IPS-11a (cell line): ENCODE data around the gene RHBDL2.
"Not testable (repeated sequence)": the region's sequence is repeated elsewhere in the genome, so short reads cannot be mapped to it uniquely, and the experiment has no call there.

Experiments used
- H3K4me3 ChIP-seq: one replicate; pipeline ENCODE4 v1.5.1; 2013; ENCODE audit warnings: low read depth, low read length, control low read depth

Gene RHBDL2

DNA sequence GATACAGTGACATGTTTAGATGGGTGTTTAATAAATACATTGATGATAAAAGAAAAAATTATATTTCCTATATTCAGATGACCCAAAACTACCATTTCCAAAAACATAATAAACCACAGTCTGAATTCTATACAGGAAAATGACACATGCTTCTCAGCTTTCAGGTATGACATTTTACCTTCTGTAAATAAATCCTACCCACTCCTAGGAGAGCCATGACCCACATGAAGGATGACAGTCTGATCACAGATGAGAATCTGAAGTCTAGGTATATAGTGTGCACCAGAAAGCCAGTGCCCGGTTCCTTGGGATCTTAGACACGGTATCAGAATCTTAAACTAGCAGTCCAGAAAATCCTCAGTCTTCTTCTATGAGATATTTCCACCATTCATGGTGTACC, 56.5 kb downstream of the RHBDL2 start:
- no peak overlapping the region for H3K4me3 ChIP-seq

DNA sequence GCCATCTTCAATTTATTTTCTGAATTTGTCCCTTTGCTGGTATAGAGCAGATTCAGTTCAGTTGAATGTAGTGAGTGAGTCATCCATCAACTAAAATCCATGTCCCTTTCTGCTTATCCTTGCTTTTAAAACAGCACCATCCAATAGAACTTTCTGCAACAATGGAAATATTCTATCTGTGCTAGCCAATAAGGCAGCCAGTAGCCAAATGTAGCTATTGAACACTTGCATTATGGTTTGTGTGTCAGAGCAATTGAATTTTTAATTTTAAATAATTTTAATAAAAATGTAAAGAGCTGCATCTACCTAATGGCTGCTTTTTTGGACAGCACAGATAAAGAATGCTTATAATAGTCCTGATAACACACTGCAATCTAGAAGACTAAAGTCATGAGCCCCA, 60.1 kb downstream of the RHBDL2 start, which contains the start of gene GJA9:
Gene GJA9 (minus strand): TSS at position 101 of the 400 bp plus-strand sequence. CDS start 5,489 bp downstream, outside the sequence.
- no peak within 1 kb of the TSS for H3K4me3 ChIP-seq

DNA sequence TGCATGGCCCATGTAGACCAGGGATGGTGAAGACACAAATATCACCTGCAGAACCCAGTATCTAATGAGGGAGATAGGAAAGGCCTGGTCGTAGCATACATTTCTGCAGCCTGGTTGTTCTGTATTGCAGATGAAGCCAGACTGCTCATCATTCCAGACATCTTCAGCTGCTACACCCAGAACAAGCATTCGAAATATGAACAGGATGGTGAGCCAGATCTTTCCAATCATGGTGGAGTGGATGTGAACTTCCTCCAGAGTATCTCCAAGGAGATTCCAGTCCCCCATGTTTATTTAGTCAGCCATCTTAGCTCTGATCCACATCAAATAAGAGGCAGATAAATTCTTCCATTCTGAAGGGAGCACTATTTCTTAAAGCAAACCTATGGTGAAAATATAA, 65.8 kb downstream of the RHBDL2 start:
- H3K4me3 ChIP-seq, result no peak overlapping the region

DNA sequence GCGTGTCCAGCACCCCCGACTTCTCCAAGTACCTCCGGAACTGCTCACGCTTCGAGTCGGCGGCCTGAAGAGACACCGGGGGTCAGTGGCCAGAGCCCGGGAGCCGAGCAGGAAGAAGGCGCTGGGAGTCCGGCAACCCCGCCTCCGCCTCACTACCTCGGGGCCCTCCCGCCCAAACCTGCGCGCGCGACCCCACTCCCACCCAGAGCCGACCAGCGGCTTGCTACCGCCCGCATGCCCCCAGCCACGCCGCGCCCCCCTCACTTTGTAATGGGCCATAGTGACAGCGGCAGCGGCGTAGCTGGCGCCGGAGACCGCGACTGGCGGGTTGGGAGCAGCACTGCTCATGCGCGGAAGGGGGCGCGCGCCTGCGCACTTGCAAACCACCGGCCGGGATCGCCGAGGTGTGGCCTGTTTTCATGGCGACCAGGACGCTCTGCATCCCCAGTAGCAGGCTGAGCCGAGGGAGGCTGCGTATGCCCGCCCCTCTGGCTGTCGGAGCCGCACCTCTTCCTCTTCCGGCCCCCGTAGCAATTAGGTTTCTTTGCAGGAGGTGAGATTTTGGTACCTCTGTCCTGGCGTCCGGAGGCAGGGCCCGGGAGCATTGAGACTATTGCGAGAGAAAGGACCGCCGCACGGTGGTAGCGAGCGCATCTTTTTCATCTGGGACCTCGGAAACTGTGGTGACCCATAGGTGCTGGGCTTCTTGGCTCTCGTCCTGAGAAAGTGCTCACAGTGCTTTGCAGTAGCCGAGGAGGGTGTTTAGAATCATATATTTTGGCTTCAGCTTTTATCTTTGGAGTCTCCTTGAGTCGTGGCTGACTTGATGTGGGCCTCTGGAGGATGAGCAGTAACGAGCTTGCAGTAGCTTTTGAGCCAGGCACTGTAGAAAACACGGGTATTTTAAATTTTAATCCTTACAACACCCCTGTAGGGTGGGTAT, 68.3 kb downstream of the RHBDL2 start, which contains the start of gene MYCBP:
Gene MYCBP (minus strand): TSS at position 322 of the 943 bp plus-strand sequence. CDS start 43 bp downstream, at position 279.
- peak within 1 kb of the TSS; percentile 76 for H3K4me3 ChIP-seq

DNA sequence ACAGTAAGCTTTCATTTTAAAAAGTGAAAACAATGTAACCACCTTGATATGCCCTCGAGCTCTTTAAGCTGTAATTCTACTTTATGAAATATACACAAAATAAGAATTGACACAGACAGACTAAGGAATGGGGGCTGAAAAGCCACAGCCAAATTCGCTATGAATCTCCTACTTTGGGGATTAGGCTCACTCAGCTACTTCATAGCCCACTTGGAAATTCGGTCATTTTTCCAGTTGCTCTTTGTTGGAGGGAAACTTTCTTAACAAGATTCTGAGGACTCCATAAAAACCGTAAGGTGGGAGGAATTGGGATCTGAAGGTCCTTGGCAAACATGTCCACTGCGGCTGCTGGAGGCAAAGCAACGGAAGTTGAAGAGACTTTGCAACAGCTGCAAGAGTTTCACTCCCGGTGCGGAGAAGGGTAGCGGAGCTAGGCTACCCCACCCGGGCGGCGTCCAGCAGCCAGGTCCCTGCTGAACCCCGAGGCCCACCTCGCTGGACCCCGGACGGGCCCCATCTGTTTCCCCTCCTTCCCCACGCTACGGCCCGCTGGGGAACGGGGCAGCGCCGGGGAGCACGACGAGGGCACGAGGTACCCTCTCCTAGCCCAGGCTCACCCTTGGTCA, 69.1 kb downstream of the RHBDL2 start:
- H3K4me3 ChIP-seq, result peak overlapping the region; percentile 76

DNA sequence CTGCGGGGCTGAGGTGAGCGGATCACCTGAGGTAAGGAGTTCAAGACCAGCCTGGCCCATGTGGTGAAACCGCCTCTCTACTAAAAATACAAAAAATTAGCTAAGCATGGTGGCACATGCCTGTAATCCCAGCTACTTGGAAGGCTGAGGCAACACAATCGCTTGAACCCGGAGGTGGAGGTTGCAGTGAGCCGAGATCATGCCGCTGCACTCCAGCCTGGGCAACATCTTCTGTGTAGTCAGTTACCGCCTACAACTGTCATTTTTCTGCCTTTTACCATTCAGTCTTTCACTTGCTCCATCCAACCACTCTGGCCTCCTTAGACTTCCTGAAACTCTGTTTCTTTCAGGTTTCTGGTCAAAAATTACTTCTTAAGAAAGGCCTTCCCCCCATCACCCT, 70.6 kb downstream of the RHBDL2 start:
- no peak overlapping the region for H3K4me3 ChIP-seq

DNA sequence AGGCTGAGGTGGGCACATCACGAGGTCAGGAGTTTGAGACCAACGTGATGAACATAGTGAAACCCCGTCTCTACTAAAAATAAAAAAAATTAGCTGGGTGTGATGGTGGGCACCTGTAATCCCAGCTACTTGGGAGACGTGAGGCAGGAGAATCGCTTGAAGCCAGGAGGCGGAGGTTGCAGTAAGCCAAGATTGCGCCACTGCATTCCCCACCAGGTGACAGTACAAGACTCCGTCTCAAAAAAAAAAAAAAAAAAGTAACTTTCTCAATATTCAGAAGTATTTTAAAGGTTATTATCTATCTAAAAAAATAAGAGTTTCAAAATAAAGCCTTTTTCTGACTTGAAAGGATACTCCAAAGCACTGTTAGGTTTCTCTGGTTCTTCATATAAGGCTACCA, 74.4 kb downstream of the RHBDL2 start:
- no peak overlapping the region for H3K4me3 ChIP-seq

DNA sequence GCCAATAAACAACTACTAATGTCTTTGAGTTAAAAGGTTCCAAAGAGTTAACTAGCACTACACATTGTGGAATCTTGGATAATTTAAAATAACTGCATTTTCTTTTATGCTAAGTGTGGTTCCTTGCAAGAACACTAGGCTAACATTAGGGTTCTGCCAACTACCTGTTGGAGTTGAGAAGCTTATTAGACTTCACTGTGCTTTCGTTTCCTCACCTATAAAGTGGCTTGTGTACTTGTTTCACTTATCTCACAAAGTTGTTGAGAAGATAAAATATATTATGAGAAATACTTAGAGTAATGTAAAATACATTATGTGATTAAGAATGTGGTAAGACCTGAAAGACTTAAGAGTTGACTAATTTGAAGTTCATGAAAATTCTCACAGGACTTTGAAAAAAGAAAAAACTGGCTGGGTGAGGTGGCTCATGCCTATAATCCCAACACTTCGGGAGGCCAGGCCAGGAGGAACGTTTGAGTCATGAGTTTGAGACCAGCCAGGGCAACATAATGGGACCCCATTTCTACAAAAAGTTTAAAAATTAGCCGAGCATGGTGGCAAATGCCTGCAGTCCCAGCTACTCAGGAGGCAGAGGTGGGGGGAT, 76.4 kb downstream of the RHBDL2 start:
- H3K4me3 ChIP-seq, result no peak overlapping the region

DNA sequence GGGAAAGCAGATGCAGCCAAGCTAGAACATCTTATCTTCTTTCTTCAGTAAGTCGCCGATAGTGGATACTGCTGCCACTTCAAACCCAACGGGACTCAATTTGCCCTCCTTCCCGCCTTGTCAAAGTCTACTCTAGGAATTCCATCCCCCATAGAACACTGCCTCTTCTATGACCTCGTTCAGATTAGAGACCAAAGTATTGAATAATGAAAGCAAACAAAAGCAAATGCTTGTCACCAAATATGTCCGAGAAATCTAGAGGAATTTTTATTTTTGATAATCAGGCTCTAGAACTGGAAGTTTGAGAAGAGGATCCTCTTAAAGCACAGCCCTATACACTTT, 81.2 kb downstream of the RHBDL2 start:
- H3K4me3 ChIP-seq, result peak overlapping the region; percentile 74

DNA sequence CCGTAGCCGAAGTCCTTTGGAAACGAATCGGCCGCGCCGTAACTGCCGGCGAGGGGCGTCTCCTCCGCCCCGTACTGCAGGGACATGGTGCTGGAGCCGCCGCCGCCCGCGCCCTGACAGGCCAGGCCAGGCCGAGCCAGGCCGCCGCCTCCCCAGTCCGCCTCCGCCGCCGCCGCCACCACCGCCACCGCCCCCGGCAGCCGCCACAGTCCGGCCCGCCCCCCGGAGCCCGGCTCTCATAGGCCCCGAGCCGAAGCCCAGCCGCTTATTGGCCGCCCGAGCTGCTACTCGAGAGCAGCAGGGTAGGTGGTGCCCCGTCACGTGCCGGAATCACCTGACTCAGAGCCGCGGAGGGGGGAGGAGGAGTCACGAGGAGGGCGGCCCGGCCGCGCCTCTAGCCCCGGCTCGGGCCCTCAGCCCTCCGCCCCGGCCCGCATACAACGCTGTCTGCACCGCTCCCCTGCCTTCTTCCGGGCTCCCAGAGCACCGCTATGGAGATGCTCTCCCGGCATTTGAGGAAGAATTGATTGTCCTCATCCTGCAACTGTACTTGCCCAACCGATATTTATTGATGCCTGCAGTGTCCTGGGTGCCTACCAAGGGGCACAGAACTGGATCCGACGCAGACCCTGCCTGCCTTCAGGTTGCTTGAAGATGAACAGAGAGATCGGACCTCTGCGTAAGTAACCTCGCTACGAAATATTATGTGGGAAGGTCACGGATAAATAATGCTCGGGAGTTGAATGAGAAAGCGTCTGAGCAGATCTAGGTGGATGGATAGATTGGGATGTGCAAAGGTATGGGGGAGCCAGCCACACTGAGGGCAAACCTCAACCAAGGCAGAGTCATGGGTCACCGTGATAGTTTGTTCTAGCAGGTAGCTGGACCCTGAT, 81.8 kb downstream of the RHBDL2 start, which contains the start of gene RRAGC:
Gene RRAGC (minus strand): TSS at position 212 of the 893 bp plus-strand sequence. CDS start 126 bp downstream, at position 86.
- peak within 1 kb of the TSS; percentile 78 for H3K4me3 ChIP-seq

DNA sequence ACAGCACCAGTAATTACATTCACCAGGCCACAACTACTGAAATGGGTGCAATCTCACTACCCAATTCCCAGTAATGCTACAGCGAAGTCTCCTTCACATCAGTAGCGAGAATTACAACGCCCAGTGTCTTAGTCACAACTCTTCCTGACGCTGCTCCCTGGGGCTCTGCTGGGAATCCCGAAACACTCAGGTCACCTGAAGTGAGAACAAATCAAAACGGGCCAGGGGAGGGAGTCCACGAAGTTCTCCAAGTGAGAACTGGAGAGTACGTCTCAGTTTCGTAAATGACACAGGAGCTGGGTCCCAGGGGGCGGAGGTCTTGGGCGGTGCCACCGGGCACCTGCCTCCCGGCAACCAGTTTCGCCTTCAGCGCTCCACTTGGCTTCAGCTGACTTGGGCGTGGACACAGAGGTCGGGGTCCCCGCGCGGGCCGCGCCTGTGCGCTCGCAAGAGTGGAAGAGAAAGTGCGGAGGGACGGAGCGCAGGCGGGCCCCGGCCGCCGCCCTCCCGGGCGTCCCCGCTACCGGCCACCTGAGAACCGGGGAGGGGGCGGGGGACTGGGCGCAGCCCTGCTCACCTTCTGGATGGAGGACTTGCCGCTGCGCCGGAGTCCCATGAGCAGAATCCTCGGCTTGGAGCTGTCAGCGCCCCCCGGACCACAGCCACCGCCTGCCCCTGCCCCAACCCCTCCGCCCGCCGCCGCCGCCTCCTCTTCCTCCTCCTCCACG, 82.6 kb downstream of the RHBDL2 start:
- H3K4me3 ChIP-seq, result peak overlapping the region; percentile 78

DNA sequence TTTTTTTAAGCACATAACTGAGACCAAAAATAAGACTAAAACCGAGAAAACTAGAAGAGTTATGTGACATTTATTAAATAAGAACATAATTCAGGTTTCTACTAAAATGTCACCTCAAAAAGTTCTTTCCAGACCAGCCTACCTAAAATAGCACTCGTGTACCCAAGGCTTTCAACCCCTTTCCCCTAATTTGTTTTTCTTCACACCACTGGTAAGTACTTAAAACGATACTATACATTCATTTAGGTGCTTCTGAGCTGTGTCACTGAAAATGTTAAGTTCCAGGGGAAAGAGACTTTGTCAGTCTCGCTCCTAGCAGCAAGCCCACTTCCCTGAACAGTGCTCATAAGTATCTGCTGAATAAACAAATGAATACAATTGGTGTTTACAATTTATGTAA, 88.8 kb downstream of the RHBDL2 start:
- no peak overlapping the region for H3K4me3 ChIP-seq

DNA sequence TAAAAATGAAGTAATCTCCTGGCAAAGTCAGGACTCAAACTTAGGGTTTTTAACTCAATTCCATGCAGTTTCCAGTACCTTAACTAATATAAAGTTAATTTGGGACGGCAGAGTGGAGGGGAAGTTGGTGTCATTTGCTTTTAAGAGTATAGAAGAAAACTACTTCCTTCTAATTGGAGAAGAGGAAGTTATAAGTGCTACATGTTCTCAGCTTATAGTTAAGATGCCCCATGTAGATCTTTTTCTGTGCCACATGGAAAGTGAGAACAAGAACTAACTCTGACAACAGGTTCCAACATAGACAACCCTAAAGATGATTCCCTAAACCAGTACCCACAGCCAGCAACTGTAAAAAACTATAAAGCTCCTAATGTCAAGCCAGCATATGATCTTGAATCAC, 93.6 kb downstream of the RHBDL2 start:
- H3K4me3 ChIP-seq, result no peak overlapping the region

DNA sequence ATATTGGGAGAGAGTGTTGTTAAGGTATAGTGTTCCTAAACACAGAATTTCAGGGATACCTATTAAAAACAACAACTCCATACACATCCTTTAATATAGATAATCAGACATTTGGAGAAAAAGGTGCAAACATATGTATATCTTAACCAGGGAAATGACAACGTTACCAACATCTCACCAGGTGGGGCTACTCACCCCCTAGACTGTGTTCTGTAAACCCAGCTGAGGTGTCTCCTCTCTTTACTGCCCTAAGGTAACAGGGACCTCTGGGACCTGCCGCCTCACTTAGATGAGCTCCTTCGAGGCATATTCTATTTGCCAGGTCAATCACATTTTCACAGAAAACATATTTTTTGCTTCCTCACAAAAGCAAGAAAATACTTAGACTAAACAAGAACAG, 95.4 kb downstream of the RHBDL2 start:
- H3K4me3 ChIP-seq, result no peak overlapping the region

DNA sequence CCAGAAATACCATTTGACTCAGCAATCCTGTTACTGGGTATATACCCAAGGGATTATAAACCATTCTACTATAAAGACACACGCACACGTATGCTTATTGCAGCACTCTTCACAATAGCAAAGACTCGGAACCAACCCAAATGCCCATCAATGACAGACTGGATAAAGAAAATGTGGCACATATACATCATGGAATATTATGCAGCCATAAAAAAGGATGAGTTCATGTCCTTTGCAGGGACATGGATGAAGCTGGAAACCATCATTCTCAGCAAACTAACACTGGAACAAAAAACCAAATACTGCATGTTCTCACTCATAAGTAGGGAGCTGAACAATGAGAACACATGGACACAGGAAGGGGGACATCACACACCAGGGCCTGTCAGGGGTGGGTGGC, 96.5 kb downstream of the RHBDL2 start:
- H3K4me3 ChIP-seq, result not testable (repeated sequence)

DNA sequence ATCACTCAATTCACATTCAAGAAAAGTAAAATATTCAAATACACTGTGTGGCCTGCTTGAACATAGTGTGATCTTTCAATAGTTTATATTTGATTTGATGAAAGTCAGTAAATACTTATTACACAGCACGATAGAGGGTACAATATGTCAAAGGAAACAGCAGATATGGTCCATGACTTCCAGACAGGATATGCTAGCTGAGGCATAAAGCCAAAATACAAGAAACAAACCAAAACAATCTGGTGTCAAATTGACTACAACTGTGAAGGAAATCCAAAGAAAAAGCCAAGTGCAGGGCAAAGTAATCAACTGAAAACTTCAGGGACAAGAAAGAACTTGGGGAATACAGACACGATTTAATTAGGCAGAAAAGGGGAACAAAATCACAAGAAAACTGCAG, 101.3 kb downstream of the RHBDL2 start:
- H3K4me3 ChIP-seq, result no peak overlapping the region

DNA sequence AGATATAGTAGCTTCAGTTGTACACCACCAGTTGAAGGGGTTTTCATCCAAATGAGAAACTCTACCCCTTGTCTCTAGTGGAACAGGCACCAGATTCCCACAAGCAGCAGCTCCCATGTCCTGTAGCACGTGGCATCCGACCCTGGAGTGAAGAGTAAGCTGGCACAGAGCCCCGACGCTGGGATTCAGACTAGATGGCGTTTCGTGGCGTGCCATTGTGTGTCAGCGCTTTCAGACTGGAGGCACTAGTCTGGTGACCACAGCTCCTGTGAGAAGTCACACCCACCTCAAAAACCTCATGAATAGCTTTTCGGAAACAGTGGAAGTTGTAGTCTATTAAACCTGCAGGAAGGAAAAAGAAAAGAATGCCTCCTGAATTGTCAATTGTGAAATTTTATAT, 102.3 kb downstream of the RHBDL2 start:
- no peak overlapping the region for H3K4me3 ChIP-seq

DNA sequence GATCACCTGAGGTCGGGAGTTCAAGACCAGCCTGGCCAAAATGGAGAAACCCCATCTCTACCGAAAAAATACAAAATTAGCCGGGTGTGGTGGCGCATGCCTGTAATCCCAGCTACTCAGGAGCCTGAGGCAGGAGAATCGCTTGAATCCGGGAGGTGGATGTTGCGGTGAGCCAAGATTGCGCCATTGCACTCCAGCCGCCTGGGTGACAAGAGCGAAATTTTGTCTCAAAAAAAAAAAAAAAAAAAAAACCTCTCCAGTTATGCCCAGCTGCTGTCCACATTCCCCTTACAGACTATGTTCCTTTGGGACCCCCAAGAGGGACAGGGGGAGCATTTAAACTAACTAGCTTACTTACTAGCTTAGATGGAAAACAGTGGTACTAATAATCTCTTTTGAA, 105.3 kb downstream of the RHBDL2 start:
- H3K4me3 ChIP-seq, result not testable (repeated sequence)
